ENCODE measurements around the gene STRIP2. TPM values are rescaled to one million over a fixed set of nuclear protein-coding genes. Genes with fewer than 3 reads are reported as not detected.

Gene STRIP2
- total and polyA plus RNA-seq, 2 experiments from 2014 or later: 4.7 to 10.6 TPM

DNA sequence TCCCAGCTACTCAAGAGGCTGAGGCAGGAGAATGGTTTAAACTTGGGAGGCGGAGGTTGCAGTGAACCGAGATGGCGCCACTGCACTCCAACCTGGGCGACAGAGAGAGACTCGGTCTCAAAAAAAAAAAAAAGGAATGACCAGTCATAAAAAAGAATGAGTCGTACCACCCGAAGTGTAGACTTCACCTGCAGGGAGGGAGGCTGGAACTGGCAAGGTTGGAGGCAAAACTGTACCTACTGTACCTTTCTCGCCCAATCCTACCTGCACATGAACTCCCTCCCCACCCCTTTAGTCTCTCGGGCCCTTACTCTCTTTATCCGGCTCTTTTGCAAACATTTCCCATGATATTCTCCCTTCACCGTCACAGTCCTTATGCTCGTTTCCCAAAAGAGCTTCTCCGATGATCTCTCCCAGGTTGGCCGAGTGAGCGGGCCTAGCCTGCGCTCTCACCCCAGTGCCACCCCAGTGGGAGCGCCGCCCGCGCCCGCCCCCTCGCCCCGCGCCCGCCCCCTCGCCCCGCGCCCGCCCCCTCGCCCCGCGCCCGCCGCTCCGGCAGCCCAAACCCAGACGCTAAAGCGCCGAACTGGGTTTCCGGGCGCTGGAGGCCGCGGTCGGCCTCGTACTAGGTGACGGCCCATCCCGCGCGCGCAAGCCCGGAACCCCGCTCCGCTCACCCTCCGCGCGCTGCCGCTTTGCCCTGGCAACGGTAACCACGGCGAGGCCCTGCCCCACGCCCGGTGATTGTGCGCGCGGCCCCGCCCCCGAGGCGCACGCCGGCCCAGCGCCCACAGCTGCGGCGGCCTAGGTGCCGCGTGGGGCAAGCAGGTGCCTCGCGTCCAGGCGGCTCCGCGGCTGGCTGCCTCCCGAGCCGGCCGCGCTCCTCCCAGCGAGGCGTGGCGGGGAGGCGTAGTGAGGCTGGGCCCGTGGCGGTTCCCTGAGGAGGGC, 67.8 kb downstream of the STRIP2 start, which contains the start of gene SMKR1:
TSS of gene SMKR1 (plus strand) at position 772 of the 948 bp plus-strand sequence. CDS start 294 bp downstream, outside the sequence.
- no peak within 1 kb of the TSS for H3K27ac Mint-ChIP-seq
- H3K4me1 Mint-ChIP-seq: peaks cover 4% of the 10 kb centered on the region
- H3K4me3 Mint-ChIP-seq: peak within 1 kb of the TSS; percentile 79

More for the DNA sequence above, 67.8 kb downstream of the STRIP2 start, which contains the start of gene SMKR1:
- peak; percentile 74 for ATAC-seq
- Histone ChIP-seq H2AFZ (peak within 1 kb of the TSS; percentile 99), H3K27me3 (ENCODE audit: insufficient read depth) (peaks cover 36% of the 10 kb centered on the region), H3K4me2 (peak within 1 kb of the TSS; percentile 92), H3K9me2 (ENCODE audit: insufficient read depth) (no peaks in the 10 kb centered on the region), H3K36me3 (ENCODE audit: insufficient read depth) (no peaks in the 10 kb centered on the region), H3K4me3 (peak within 1 kb of the TSS; percentile 72), H3K27ac (ENCODE audit: low read depth) (no peak within 1 kb of the TSS), H3F3A (replicated peaks; ENCODE audit: low read depth) (peaks cover 15% of the 10 kb centered on the region; the same call in 1 of the 2 replicates), H4K20me1 (replicated peaks; ENCODE audit: insufficient read depth) (no peaks in the 10 kb centered on the region), H3K4me1 (ENCODE audit: insufficient read depth) (peaks cover 9% of the 10 kb centered on the region), H3K79me2 (replicated peaks; ENCODE audit: insufficient read depth) (no peaks in the 10 kb centered on the region)
- Mint-ChIP-seq H3K36me3 (ENCODE audit: low read depth) (no peaks in the 10 kb centered on the region; the same call in 2 of the 3 replicates), H3K27me3 (ENCODE audit: insufficient read depth, low read depth, poor library complexity) (peaks cover 32% of the 10 kb centered on the region), H3K9me3 (no peaks in the 10 kb centered on the region; the same call in 1 of the 3 replicates)
- DNase-seq (ENCODE audit: low spot score): peak; percentile 78
- no peak for TF ChIP-seq ZNF114 (CRISPR knock-in tag; IDR thresholded peaks at IDR 0.05)
- TF ChIP-seq, protein P1, sequence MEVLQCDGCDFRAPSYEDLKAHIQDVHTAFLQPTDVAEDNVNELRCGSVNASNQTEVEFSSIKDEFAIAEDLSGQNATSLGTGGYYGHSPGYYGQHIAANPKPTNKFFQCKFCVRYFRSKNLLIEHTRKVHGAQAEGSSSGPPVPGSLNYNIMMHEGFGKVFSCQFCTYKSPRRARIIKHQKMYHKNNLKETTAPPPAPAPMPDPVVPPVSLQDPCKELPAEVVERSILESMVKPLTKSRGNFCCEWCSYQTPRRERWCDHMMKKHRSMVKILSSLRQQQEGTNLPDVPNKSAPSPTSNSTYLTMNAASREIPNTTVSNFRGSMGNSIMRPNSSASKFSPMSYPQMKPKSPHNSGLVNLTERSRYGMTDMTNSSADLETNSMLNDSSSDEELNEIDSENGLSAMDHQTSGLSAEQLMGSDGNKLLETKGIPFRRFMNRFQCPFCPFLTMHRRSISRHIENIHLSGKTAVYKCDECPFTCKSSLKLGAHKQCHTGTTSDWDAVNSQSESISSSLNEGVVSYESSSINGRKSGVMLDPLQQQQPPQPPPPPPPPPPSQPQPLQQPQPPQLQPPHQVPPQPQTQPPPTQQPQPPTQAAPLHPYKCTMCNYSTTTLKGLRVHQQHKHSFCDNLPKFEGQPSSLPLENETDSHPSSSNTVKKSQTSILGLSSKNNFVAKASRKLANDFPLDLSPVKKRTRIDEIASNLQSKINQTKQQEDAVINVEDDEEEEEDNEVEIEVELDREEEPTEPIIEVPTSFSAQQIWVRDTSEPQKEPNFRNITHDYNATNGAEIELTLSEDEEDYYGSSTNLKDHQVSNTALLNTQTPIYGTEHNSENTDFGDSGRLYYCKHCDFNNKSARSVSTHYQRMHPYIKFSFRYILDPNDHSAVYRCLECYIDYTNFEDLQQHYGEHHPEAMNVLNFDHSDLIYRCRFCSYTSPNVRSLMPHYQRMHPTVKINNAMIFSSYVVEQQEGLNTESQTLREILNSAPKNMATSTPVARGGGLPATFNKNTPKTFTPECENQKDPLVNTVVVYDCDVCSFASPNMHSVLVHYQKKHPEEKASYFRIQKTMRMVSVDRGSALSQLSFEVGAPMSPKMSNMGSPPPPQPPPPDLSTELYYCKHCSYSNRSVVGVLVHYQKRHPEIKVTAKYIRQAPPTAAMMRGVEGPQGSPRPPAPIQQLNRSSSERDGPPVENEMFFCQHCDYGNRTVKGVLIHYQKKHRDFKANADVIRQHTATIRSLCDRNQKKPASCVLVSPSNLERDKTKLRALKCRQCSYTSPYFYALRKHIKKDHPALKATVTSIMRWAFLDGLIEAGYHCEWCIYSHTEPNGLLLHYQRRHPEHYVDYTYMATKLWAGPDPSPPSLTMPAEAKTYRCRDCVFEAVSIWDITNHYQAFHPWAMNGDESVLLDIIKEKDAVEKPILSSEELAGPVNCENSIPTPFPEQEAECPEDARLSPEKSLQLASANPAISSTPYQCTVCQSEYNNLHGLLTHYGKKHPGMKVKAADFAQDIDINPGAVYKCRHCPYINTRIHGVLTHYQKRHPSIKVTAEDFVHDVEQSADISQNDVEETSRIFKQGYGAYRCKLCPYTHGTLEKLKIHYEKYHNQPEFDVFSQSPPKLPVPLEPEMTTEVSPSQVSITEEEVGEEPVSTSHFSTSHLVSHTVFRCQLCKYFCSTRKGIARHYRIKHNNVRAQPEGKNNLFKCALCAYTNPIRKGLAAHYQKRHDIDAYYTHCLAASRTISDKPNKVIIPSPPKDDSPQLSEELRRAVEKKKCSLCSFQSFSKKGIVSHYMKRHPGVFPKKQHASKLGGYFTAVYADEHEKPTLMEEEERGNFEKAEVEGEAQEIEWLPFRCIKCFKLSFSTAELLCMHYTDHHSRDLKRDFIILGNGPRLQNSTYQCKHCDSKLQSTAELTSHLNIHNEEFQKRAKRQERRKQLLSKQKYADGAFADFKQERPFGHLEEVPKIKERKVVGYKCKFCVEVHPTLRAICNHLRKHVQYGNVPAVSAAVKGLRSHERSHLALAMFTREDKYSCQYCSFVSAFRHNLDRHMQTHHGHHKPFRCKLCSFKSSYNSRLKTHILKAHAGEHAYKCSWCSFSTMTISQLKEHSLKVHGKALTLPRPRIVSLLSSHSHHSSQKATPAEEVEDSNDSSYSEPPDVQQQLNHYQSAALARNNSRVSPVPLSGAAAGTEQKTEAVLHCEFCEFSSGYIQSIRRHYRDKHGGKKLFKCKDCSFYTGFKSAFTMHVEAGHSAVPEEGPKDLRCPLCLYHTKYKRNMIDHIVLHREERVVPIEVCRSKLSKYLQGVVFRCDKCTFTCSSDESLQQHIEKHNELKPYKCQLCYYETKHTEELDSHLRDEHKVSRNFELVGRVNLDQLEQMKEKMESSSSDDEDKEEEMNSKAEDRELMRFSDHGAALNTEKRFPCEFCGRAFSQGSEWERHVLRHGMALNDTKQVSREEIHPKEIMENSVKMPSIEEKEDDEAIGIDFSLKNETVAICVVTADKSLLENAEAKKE (CRISPR knock-in tag; IDR thresholded peaks at IDR 0.05): no peak
- TF ChIP-seq, protein P2, sequence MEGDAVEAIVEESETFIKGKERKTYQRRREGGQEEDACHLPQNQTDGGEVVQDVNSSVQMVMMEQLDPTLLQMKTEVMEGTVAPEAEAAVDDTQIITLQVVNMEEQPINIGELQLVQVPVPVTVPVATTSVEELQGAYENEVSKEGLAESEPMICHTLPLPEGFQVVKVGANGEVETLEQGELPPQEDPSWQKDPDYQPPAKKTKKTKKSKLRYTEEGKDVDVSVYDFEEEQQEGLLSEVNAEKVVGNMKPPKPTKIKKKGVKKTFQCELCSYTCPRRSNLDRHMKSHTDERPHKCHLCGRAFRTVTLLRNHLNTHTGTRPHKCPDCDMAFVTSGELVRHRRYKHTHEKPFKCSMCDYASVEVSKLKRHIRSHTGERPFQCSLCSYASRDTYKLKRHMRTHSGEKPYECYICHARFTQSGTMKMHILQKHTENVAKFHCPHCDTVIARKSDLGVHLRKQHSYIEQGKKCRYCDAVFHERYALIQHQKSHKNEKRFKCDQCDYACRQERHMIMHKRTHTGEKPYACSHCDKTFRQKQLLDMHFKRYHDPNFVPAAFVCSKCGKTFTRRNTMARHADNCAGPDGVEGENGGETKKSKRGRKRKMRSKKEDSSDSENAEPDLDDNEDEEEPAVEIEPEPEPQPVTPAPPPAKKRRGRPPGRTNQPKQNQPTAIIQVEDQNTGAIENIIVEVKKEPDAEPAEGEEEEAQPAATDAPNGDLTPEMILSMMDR (conservative IDR thresholded peaks at IDR 0.05; ENCODE audit: low read depth in 2 of 2): peak in 1 of 2 experiments; percentile 18; a peak in 1 of 4 replicates
